ENCODE measurements around the gene NOL11. TPM values are rescaled to one million over a fixed set of nuclear protein-coding genes. Genes with fewer than 3 reads are reported as not detected.
A peak's percentile ranks its signal among the peaks of the same experiment; 100 is the strongest.

NOL11 gene
- polyA plus RNA-seq (2013, experiment 1 of 2) = 20.3 TPM
- polyA plus RNA-seq (2013, experiment 2 of 2) = 25.6 TPM

GRCh38 chr17:67717624-67718324 is at the start of gene NOL11:
NOL11 (plus strand) TSS chr17:67717936; CDS start chr17:67717948, 12 bp downstream.
- no peak within 1 kb of the TSS for H2BK12ac ChIP-seq (ENCODE audit: low read length in 2 of 2)
- H3K27me3 ChIP-seq (ENCODE audit: control insufficient read depth in 1 of 2, insufficient read depth in 1 of 2, low read length in 2 of 2) = no peaks in the 10 kb centered on the region
- H3K79me1 ChIP-seq (replicated peaks; ENCODE audit: low read length, poor library complexity, severe bottlenecking) = peaks cover 6% of the 10 kb centered on the region
- no peak within 1 kb of the TSS for H2AK5ac ChIP-seq (ENCODE audit: low read length, severe bottlenecking)
- H2AFZ ChIP-seq (ENCODE audit: low read depth, low read length) = peak within 1 kb of the TSS; percentile 20
- H3K4me2 ChIP-seq (ENCODE audit: low read length, poor library complexity, severe bottlenecking) = peak within 1 kb of the TSS; percentile 82
- H3K4me3 ChIP-seq (ENCODE audit: insufficient read depth in 1 of 2, low read depth in 1 of 2, low read length in 2 of 2) = peak within 1 kb of the TSS; percentile 78 to 96
- H2BK120ac ChIP-seq (ENCODE audit: low read depth, low read length) = no peak within 1 kb of the TSS
- DNase-seq = peak; percentile 98
- H4K8ac ChIP-seq (ENCODE audit: low read length) = peak within 1 kb of the TSS; percentile 82
- WGBS = under 1% methylated on average over 49 of the region's 49 CpGs
- H4K91ac ChIP-seq (ENCODE audit: low read length) = no peak within 1 kb of the TSS
- no peak within 1 kb of the TSS for H3K23ac ChIP-seq (ENCODE audit: low read length in 2 of 2)
- H3K9me3 ChIP-seq (ENCODE audit: control insufficient read depth, low read length) = no peaks in the 10 kb centered on the region
- peaks cover 8% of the 10 kb centered on the region for H3K4me1 ChIP-seq (ENCODE audit: control insufficient read depth, insufficient read depth, low read depth, low read length)
- H3K18ac ChIP-seq (ENCODE audit: low read depth in 1 of 2, low read length in 2 of 2) = peak within 1 kb of the TSS; percentile 81 to 92
- peaks cover 8 to 30% of the 10 kb centered on the region in 2 experiments for H3K36me3 ChIP-seq (ENCODE audit: control insufficient read depth in 1 of 2, insufficient read depth in 2 of 2, low read depth in 1 of 2, low read length in 2 of 2)
- H3K14ac ChIP-seq (ENCODE audit: low read length in 2 of 2) = peak within 1 kb of the TSS in 1 of 2 experiments; percentile 82
- no peak within 1 kb of the TSS for H2BK5ac ChIP-seq (ENCODE audit: low read depth, low read length, poor library complexity, severe bottlenecking)
- H3K4ac ChIP-seq (ENCODE audit: low read depth in 1 of 2, low read length in 2 of 2) = peak within 1 kb of the TSS; percentile 55 to 85
- H3K9ac ChIP-seq (ENCODE audit: low read length) = peak within 1 kb of the TSS; percentile 98
- peak within 1 kb of the TSS; percentile 75 for H3K27ac ChIP-seq (ENCODE audit: low read length, poor library complexity, severe bottlenecking)
- no peak within 1 kb of the TSS for H2BK15ac ChIP-seq (ENCODE audit: low read depth, poor library complexity, severe bottlenecking)

GRCh38 chr17:67671493-67671892 is 46.2 kb upstream of the NOL11 start:
- 88% methylated on average over 3 of the region's 3 CpGs for WGBS
- H3K14ac ChIP-seq (ENCODE audit: low read length in 2 of 2) = no peak overlapping the region
- no peak overlapping the region for H2BK15ac ChIP-seq (ENCODE audit: low read depth, poor library complexity, severe bottlenecking)
- H3K4me3 ChIP-seq (ENCODE audit: insufficient read depth in 1 of 2, low read depth in 1 of 2, low read length in 2 of 2) = no peak overlapping the region
- peaks cover 1% of the 10 kb centered on the region for H3K79me1 ChIP-seq (replicated peaks; ENCODE audit: low read length, poor library complexity, severe bottlenecking)
- H3K27me3 ChIP-seq (ENCODE audit: control insufficient read depth in 1 of 2, insufficient read depth in 1 of 2, low read length in 2 of 2) = no peaks in the 10 kb centered on the region
- no peak for DNase-seq
- H3K23ac ChIP-seq (ENCODE audit: low read length in 2 of 2) = no peak overlapping the region
- no peak overlapping the region for H2BK12ac ChIP-seq (ENCODE audit: low read length in 2 of 2)
- H3K9ac ChIP-seq (ENCODE audit: low read length) = no peak overlapping the region
- H3K4ac ChIP-seq (ENCODE audit: low read depth in 1 of 2, low read length in 2 of 2) = no peak overlapping the region
- no peak overlapping the region for H3K4me2 ChIP-seq (ENCODE audit: low read length, poor library complexity, severe bottlenecking)
- H3K18ac ChIP-seq (ENCODE audit: low read depth in 1 of 2, low read length in 2 of 2) = no peak overlapping the region
- no peak overlapping the region for H2BK5ac ChIP-seq (ENCODE audit: low read depth, low read length, poor library complexity, severe bottlenecking)
- H2AK5ac ChIP-seq (ENCODE audit: low read length, severe bottlenecking) = no peak overlapping the region
- H4K91ac ChIP-seq (ENCODE audit: low read length) = no peak overlapping the region
- H3K27ac ChIP-seq (ENCODE audit: low read length, poor library complexity, severe bottlenecking) = no peak overlapping the region
- H4K8ac ChIP-seq (ENCODE audit: low read length) = no peak overlapping the region
- H2BK120ac ChIP-seq (ENCODE audit: low read depth, low read length) = no peak overlapping the region
- H3K4me1 ChIP-seq (ENCODE audit: control insufficient read depth, insufficient read depth, low read depth, low read length) = no peaks in the 10 kb centered on the region
- H2AFZ ChIP-seq (ENCODE audit: low read depth, low read length) = no peak overlapping the region
- H3K36me3 ChIP-seq (ENCODE audit: control insufficient read depth in 1 of 2, insufficient read depth in 2 of 2, low read depth in 1 of 2, low read length in 2 of 2) = no peaks in the 10 kb centered on the region
- no peaks in the 10 kb centered on the region for H3K9me3 ChIP-seq (ENCODE audit: control insufficient read depth, low read length)

- H2BK15ac ChIP-seq (ENCODE audit: low read depth, poor library complexity, severe bottlenecking) = no peak overlapping the region
- no peaks in the 10 kb centered on the region for H3K36me3 ChIP-seq (ENCODE audit: control insufficient read depth in 1 of 2, insufficient read depth in 2 of 2, low read depth in 1 of 2, low read length in 2 of 2)
- H2AFZ ChIP-seq (ENCODE audit: low read depth, low read length) = no peak overlapping the region
- H3K4me1 ChIP-seq (ENCODE audit: control insufficient read depth, insufficient read depth, low read depth, low read length) = no peaks in the 10 kb centered on the region
- peaks cover 1% of the 10 kb centered on the region for H3K79me1 ChIP-seq (replicated peaks; ENCODE audit: low read length, poor library complexity, severe bottlenecking)
- no peak overlapping the region for H3K4me2 ChIP-seq (ENCODE audit: low read length, poor library complexity, severe bottlenecking)
- H2AK5ac ChIP-seq (ENCODE audit: low read length, severe bottlenecking) = no peak overlapping the region
- no peak overlapping the region for H4K8ac ChIP-seq (ENCODE audit: low read length)
- no peak overlapping the region for H3K27ac ChIP-seq (ENCODE audit: low read length, poor library complexity, severe bottlenecking)
- H2BK5ac ChIP-seq (ENCODE audit: low read depth, low read length, poor library complexity, severe bottlenecking) = no peak overlapping the region
- no peak overlapping the region for H2BK12ac ChIP-seq (ENCODE audit: low read length in 2 of 2)
- WGBS = 97% methylated on average over 9 of the region's 10 CpGs
- no peaks in the 10 kb centered on the region for H3K9me3 ChIP-seq (ENCODE audit: control insufficient read depth, low read length)
- no peak for DNase-seq
- no peak overlapping the region for H3K23ac ChIP-seq (ENCODE audit: low read length in 2 of 2)
- H2BK120ac ChIP-seq (ENCODE audit: low read depth, low read length) = no peak overlapping the region
- H3K4ac ChIP-seq (ENCODE audit: low read depth in 1 of 2, low read length in 2 of 2) = no peak overlapping the region
- no peaks in the 10 kb centered on the region for H3K27me3 ChIP-seq (ENCODE audit: control insufficient read depth in 1 of 2, insufficient read depth in 1 of 2, low read length in 2 of 2)
- no peak overlapping the region for H3K9ac ChIP-seq (ENCODE audit: low read length)
- H4K91ac ChIP-seq (ENCODE audit: low read length) = no peak overlapping the region
- H3K14ac ChIP-seq (ENCODE audit: low read length in 2 of 2) = no peak overlapping the region
- H3K18ac ChIP-seq (ENCODE audit: low read depth in 1 of 2, low read length in 2 of 2) = no peak overlapping the region
- H3K4me3 ChIP-seq (ENCODE audit: insufficient read depth in 1 of 2, low read depth in 1 of 2, low read length in 2 of 2) = no peak overlapping the region
Observed at GRCh38 chr17:67672592-67673335, 45.0 kb upstream of the NOL11 start.

DNA sequence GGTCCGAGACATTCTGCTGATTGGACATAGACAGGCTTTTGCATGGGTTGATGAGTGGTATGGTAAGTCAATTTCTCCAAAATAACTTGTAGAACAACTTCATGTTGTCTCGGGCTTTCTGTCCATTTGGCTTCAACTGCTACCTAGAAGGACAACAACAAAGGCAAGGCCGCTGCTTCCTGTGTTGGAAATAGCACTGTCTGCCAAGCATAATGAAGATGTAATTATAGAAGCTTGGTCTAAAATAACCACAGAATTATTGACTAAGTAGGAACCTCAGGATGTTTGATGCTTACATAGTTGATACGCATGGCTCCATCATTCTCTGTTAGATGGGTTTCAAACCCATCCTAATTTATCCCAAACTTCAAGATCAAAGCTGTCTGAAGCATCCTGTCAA is 42.3 kb upstream of the NOL11 start:
- Histone ChIP-seq H4K8ac (ENCODE audit: low read length) (no peak overlapping the region), H3K18ac (ENCODE audit: low read depth in 1 of 2, low read length in 2 of 2) (no peak overlapping the region), H2BK120ac (ENCODE audit: low read depth, low read length) (no peak overlapping the region), H2BK15ac (ENCODE audit: low read depth, poor library complexity, severe bottlenecking) (no peak overlapping the region), H3K14ac (ENCODE audit: low read length in 2 of 2) (no peak overlapping the region), H3K79me1 (replicated peaks; ENCODE audit: low read length, poor library complexity, severe bottlenecking) (peaks cover 1% of the 10 kb centered on the region), H2BK12ac (ENCODE audit: low read length in 2 of 2) (no peak overlapping the region), H3K4me1 (ENCODE audit: control insufficient read depth, insufficient read depth, low read depth, low read length) (no peaks in the 10 kb centered on the region), H3K4me2 (ENCODE audit: low read length, poor library complexity, severe bottlenecking) (no peak overlapping the region), H3K23ac (ENCODE audit: low read length in 2 of 2) (no peak overlapping the region), H3K27ac (ENCODE audit: low read length, poor library complexity, severe bottlenecking) (no peak overlapping the region), H3K9me3 (ENCODE audit: control insufficient read depth, low read length) (no peaks in the 10 kb centered on the region), H3K9ac (ENCODE audit: low read length) (no peak overlapping the region), H3K27me3 (ENCODE audit: control insufficient read depth in 1 of 2, insufficient read depth in 1 of 2, low read length in 2 of 2) (no peaks in the 10 kb centered on the region), H2BK5ac (ENCODE audit: low read depth, low read length, poor library complexity, severe bottlenecking) (no peak overlapping the region), H3K4ac (ENCODE audit: low read depth in 1 of 2, low read length in 2 of 2) (no peak overlapping the region), H2AFZ (ENCODE audit: low read depth, low read length) (no peak overlapping the region), H3K36me3 (ENCODE audit: control insufficient read depth in 1 of 2, insufficient read depth in 2 of 2, low read depth in 1 of 2, low read length in 2 of 2) (peaks cover 0 to 4% of the 10 kb centered on the region in 2 experiments), H3K4me3 (ENCODE audit: insufficient read depth in 1 of 2, low read depth in 1 of 2, low read length in 2 of 2) (no peak overlapping the region), H4K91ac (ENCODE audit: low read length) (no peak overlapping the region), H2AK5ac (ENCODE audit: low read length, severe bottlenecking) (no peak overlapping the region)
- no peak for DNase-seq
- 93% methylated on average over 3 of the region's 4 CpGs for WGBS
